ENCODE results near the gene SEC63.
"Not testable (repeated sequence)": the region's sequence is repeated elsewhere in the genome, so short reads cannot be mapped to it uniquely, and the experiment has no call there.

- TF ChIP-seq CTCF (IDR thresholded peaks at IDR 0.05; ENCODE audit: low read depth, low read length, missing input control); EGR1 (IDR thresholded peaks at IDR 0.05; ENCODE audit: low read depth in 2 of 2): not testable (repeated sequence)
- TF ChIP-seq, protein P1, sequence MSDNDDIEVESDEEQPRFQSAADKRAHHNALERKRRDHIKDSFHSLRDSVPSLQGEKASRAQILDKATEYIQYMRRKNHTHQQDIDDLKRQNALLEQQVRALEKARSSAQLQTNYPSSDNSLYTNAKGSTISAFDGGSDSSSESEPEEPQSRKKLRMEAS (IDR thresholded peaks at IDR 0.05) = not testable (repeated sequence)
Observed at GRCh38 chr6:107885950-107886349, 72.1 kb downstream of the SEC63 start.

Measured in liver (tissue), 3 donors.